CD4-positive, alpha-beta T cell treated with Interleukin-4 for 1 hour (primary cell): Measurements from ENCODE around the gene KRTAP2-1.
"Not testable (repeated sequence)": the region's sequence is repeated elsewhere in the genome, so short reads cannot be mapped to it uniquely, and the experiment has no call there.

Experiments used
- DNase-seq, 2 donors: peaks; one replicate each; pipeline ENCODE4 v3.0.0-alpha.2; 2020 to 2022

KRTAP2-1 gene

DNA sequence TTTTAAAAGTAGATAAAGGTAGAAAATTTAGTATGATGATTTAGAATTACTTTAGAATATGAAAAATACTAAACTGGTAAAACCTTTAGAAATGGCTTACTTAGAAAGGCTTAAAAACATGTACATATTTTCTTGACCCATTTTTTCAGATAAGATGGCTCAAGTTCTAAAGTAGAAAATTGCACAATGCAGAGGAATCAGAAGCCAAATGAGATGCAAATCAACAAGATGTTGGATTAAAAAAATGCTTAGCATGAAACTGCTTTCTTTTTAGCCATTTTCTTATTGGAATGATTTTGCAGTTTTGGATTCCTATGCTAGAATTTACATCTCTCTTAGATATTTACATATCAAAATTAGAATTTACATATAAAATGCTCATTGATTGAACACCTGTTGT, 36.7 kb downstream of the KRTAP2-1 start:
- DNase-seq = no peak

- DNase-seq = no peak
These were observed 37.2 kb downstream of the KRTAP2-1 start for GRCh38 chr17:41009936-41010335.

- DNase-seq = no peak
These were observed 37.8 kb downstream of the KRTAP2-1 start for GRCh38 chr17:41009301-41009760.

DNA sequence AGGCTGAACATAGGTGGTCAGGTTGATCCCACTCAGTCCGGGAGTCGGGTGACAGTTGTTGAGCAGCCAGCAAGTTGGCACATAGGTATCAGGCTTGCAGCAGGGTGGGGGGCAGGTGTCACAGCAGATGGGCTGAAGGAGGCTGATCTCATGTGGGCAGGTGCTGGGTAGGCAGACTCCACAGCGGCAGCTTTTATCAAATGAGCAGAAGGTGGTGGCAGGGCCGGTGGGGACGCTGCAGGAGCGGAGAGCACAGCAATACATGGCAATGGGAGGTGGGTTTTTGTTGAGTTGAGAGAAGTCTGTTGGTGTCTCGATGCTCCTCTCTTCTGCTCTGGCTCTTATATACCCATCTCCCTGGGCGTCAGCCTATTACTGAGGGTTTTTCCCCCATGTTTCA, 38.3 kb downstream of the KRTAP2-1 start, which contains the start of gene KRTAP3-1:
TSS of gene KRTAP3-1 (minus strand) at position 318 of the 400 bp plus-strand sequence. CDS start at position 264, 54 bp downstream.
- no peak for DNase-seq

DNA sequence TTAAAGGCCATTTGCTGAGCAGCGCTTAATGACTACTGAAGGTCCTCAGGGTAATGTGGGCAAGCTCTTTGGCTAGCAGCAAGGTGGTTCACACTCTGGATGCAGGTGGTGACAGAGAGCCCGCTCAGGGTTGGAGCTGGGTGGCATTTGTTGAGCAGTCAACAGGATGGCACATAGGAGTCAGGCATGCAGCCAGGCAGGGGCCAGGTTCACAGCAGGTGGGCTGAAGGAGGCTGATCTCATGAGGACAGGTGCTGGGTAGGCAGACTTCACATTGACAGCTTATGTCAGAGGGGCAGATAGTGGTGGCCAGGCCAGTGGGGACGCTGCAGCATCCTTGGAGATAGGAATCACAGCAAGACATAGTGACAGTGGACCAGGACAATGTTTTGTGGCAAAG, 42.7 kb downstream of the KRTAP2-1 start:
- no peak for DNase-seq

GRCh38 chr17:41003926-41004325, 43.2 kb downstream of the KRTAP2-1 start:
- DNase-seq = no peak

- DNase-seq = no peak
These were observed 44.3 kb downstream of the KRTAP2-1 start for GRCh38 chr17:41002814-41003213.

GRCh38 chr17:41001795-41002194, 45.3 kb downstream of the KRTAP2-1 start:
- DNase-seq = no peak

DNA sequence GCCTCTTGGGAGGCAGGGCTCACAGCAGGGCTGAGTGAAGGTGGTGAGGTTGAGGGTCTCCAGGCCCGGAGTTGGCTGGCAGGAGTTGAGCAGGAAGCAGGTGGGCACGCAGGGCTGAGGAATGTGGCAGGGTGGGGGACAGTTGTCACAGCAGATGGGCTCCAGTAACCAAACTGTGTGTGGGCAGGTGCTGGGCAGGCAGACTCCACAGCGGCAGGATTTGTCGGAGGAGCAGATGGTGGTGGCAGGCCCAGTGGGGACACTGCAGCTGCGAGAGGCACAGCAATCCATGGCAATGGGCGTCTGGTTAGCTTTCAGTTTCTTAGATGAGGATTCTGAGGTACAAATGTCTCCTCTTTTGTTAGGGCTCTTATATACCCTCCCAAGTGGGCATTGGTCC, 47.6 kb downstream of the KRTAP2-1 start, which contains the start of gene KRTAP3-2:
TSS of gene KRTAP3-2 (minus strand) at position 344 of the 400 bp plus-strand sequence. CDS start at position 291, 53 bp downstream.
- not testable (repeated sequence) for DNase-seq

- DNase-seq = no peak
These were observed 49.8 kb downstream of the KRTAP2-1 start for GRCh38 chr17:40997361-40997760.

- no peak for DNase-seq
These were observed 50.3 kb downstream of the KRTAP2-1 start for GRCh38 chr17:40996829-40997228.
